Mesendoderm (in vitro differentiated cells): ENCODE data around the gene PRDM16.

Source experiments
- DNase-seq: peaks from one replicate; pipeline ENCODE4 v3.0.0; 2013
- H2AK5ac ChIP-seq: 2 replicates; pipeline ENCODE4 v1.6.1; 2013; ENCODE audit warnings: low read length, inconsistent platforms
- H2BK120ac ChIP-seq: 2 replicates; pipeline ENCODE4 v1.6.1; 2013; ENCODE audit warnings: low read depth, mild to moderate bottlenecking, low read length, moderate library complexity, mixed read lengths
- H2BK15ac ChIP-seq: replicated peaks from 2 replicates; pipeline ENCODE4 v1.6.1; 2013; ENCODE audit warnings: low read depth, mild to moderate bottlenecking, moderate library complexity
- H2BK5ac ChIP-seq: 2 replicates; pipeline ENCODE4 v1.6.1; 2013; ENCODE audit warnings: low read length, inconsistent platforms
- H3K18ac ChIP-seq: 2 replicates; pipeline ENCODE4 v1.6.1; 2013; ENCODE audit warnings: mild to moderate bottlenecking, low read length, mixed read lengths
- H3K23ac ChIP-seq: one replicate; pipeline ENCODE4 v1.6.1; 2013; ENCODE audit warnings: low read length
- H3K27ac ChIP-seq: 2 replicates; pipeline ENCODE4 v1.5.1; 2013; ENCODE audit warnings: low read depth, mild to moderate bottlenecking, inconsistent platforms, low read length, moderate library complexity
- H3K27me3 ChIP-seq: 2 replicates; pipeline ENCODE4 v1.6.1; 2013; ENCODE audit warnings: low read length, control low read depth, mild to moderate bottlenecking, inconsistent platforms; ENCODE audit not compliant: insufficient read depth, poor library complexity
- H3K36me3 ChIP-seq: 2 replicates; pipeline ENCODE4 v1.6.1; 2013; ENCODE audit warnings: low read length, inconsistent platforms; ENCODE audit not compliant: control insufficient read depth, insufficient read depth
- H3K4ac ChIP-seq: one replicate; pipeline ENCODE4 v1.6.1; 2013; ENCODE audit warnings: low read depth, mild to moderate bottlenecking, low read length, moderate library complexity
- H3K4me1 ChIP-seq: 2 replicates; pipeline ENCODE4 v1.6.1; 2013; ENCODE audit warnings: low read depth, low read length, inconsistent platforms; ENCODE audit not compliant: control insufficient read depth
- H3K4me2 ChIP-seq: 2 replicates; pipeline ENCODE4 v1.6.1; 2013; ENCODE audit warnings: low read length
- H3K4me3 ChIP-seq: 2 replicates; pipeline ENCODE4 v1.5.1; 2013; ENCODE audit warnings: mild to moderate bottlenecking, low read length
- H3K56ac ChIP-seq: one replicate; pipeline ENCODE4 v1.6.1; 2013; ENCODE audit warnings: low read length
- H3K79me1 ChIP-seq: 2 replicates; pipeline ENCODE4 v1.6.1; 2013; ENCODE audit warnings: low read length, inconsistent platforms
- H3K79me2 ChIP-seq: 2 replicates; pipeline ENCODE4 v1.6.1; 2013; ENCODE audit warnings: mild to moderate bottlenecking, low read length; ENCODE audit not compliant: control insufficient read depth, insufficient read depth
- H3K9ac ChIP-seq: 2 replicates; pipeline ENCODE4 v1.6.1; 2013; ENCODE audit warnings: low read length, inconsistent platforms
- H4K5ac ChIP-seq: one replicate; pipeline ENCODE4 v1.6.1; 2013; ENCODE audit warnings: low read length
- H4K8ac ChIP-seq: one replicate; pipeline ENCODE4 v1.6.1; 2013; ENCODE audit warnings: low read depth, mild to moderate bottlenecking, control low read depth, low read length, moderate library complexity
- WGBS: extraction: QIAGEN DNeasy Blood & Tissue Kit; methylation state at CpG from one replicate; pipeline ENCODE4 v1.1.7; 2013; ENCODE audit warnings: low lambda C conversion rate, missing lambda C conversion rate; ENCODE audit not compliant: insufficient coverage; ENCODE audit errors: extremely low coverage; 5-methylcytosine and 5-hydroxymethylcytosine counted together

Gene PRDM16

DNA sequence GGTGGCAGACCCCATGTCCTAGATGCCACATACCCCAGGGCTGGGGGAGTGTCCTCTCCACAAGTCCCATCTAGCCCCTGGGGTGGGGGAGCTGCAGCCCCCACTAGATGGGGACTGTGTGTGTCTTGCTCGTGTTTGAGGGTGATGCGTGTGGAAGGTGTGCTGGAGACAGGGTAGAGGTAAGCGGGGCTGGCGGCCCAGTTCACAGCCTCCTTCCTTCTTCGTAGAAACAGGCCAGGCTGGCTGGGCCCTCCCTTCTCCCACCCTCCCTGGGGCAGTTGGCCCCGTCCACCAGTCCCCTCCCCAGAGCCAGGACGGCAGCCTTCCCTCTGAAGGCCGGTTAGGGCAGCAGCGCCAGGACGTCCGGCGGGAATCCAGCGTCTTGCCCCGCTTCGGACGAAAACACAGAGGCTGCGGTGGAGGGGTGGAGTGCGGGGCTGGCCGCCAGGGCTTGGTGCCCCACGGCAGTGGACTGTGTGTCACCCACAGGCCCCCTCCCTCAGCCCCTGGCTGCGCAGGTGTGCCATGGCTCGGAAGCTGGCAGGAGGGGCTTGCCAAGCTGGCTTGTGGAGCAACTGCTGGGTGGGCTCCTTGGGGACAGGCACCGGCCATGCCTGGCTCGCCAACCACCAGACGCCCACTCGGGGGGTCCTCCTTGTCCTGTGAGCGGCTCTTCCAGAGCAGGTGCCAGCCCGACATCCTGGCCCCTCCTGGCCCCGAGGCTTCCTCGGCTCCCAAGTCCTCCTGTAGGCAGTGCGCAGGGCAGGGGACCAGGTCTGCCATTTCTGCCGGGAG, 3.6 kb downstream of the PRDM16 start:
- Histone ChIP-seq H3K36me3 (no peaks in the 10 kb centered on the region), H3K9ac (no peak overlapping the region), H3K27me3 (peaks cover 56% of the 10 kb centered on the region), H2AK5ac (no peak overlapping the region), H3K79me2 (no peaks in the 10 kb centered on the region), H2BK120ac (no peak overlapping the region), H3K23ac (no peak overlapping the region), H3K18ac (no peak overlapping the region), H3K79me1 (no peaks in the 10 kb centered on the region), H3K4ac (no peak overlapping the region), H2BK5ac (no peak overlapping the region), H4K5ac (no peak overlapping the region), H4K8ac (no peak overlapping the region), H3K56ac (no peak overlapping the region), H3K27ac (no peak overlapping the region), H3K4me1 (no peaks in the 10 kb centered on the region), H2BK15ac (no peak overlapping the region), H3K4me2 (no peak overlapping the region), H3K4me3 (no peak overlapping the region)
- DNase-seq, result no peak
- WGBS, result no CpG with 5 or more reads among the region's 32 CpGs

DNA sequence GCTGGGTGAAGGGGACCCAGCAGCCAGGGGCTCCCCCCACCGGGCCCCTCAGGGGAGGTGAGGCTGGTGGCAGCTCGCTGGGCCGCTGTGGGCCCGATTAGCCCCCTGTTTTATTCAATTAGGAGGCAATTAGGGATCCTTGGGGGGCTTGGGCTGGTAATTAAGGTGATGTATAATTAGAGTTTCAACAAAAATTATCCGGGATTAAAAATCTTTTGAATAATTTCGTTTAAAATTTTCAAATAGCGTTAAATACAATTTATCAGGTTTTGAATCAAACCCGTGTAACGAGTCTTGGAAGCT, 4.1 kb downstream of the PRDM16 start:
- Histone ChIP-seq H4K8ac (no peak overlapping the region), H3K4me1 (no peaks in the 10 kb centered on the region), H3K4me2 (no peak overlapping the region), H3K36me3 (no peaks in the 10 kb centered on the region), H3K4ac (no peak overlapping the region), H4K5ac (no peak overlapping the region), H3K79me1 (no peaks in the 10 kb centered on the region), H3K79me2 (no peaks in the 10 kb centered on the region), H3K27ac (no peak overlapping the region), H2AK5ac (no peak overlapping the region), H3K27me3 (peaks cover 51% of the 10 kb centered on the region), H3K56ac (no peak overlapping the region), H3K9ac (no peak overlapping the region), H2BK120ac (no peak overlapping the region), H3K23ac (no peak overlapping the region), H2BK15ac (no peak overlapping the region), H2BK5ac (no peak overlapping the region), H3K4me3 (no peak overlapping the region), H3K18ac (no peak overlapping the region)
- no peak for DNase-seq
- no CpG with 5 or more reads among the region's 9 CpGs for WGBS

DNA sequence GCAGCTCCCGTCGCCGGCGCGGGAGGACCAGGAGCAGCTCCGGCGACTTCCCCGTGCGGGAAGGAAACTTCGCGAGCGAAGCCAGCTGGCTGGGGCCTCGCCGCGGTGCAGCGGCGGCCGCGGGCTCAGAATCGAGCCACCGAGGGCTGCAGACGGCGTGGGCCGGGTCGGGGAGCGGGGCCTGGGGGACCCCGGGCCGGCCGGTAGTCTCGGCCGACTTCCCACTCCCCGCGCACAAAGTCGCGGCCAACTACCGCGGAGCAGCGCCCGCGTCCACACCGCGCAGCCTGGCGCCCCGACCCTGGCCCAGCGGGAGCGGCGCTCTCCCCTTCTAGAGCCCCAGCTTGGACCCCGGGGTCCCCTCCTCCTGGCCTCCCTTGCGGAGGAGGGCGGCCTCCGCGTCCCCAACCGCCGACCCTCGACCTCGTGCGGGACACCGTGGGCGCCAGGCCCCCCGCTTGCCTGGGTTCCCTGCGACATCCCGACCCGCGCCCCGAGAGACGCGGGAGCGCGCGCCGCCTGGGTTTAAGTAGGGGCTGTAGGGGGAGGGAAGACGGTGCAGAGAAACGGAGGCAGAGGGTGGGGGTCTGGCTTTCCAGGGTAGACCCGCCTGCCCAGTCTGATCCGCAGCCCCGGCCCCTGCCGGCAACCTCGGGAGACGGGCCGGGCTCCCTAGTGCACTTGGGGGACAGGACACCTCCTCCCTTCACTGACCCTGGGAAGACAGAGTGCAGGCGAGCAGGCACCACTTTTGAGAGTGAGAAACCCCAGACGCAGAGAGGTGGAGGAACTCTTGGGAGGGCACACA, 4.7 kb downstream of the PRDM16 start:
- H4K8ac ChIP-seq, result no peak overlapping the region
- peaks cover 47% of the 10 kb centered on the region for H3K27me3 ChIP-seq
- H3K18ac ChIP-seq, result no peak overlapping the region
- H3K9ac ChIP-seq, result no peak overlapping the region
- H3K56ac ChIP-seq, result no peak overlapping the region
- no CpG with 5 or more reads among the region's 82 CpGs for WGBS
- H3K79me2 ChIP-seq, result no peaks in the 10 kb centered on the region
- H3K27ac ChIP-seq, result no peak overlapping the region
- no peak overlapping the region for H3K23ac ChIP-seq
- no peaks in the 10 kb centered on the region for H3K36me3 ChIP-seq
- no peak overlapping the region for H4K5ac ChIP-seq
- no peak overlapping the region for H2AK5ac ChIP-seq
- no peak overlapping the region for H2BK120ac ChIP-seq
- no peak for DNase-seq
- H3K79me1 ChIP-seq, result no peaks in the 10 kb centered on the region
- H3K4me1 ChIP-seq, result no peaks in the 10 kb centered on the region
- no peak overlapping the region for H3K4ac ChIP-seq
- H3K4me3 ChIP-seq, result no peak overlapping the region
- H2BK15ac ChIP-seq, result no peak overlapping the region
- H2BK5ac ChIP-seq, result no peak overlapping the region
- H3K4me2 ChIP-seq, result no peak overlapping the region

DNA sequence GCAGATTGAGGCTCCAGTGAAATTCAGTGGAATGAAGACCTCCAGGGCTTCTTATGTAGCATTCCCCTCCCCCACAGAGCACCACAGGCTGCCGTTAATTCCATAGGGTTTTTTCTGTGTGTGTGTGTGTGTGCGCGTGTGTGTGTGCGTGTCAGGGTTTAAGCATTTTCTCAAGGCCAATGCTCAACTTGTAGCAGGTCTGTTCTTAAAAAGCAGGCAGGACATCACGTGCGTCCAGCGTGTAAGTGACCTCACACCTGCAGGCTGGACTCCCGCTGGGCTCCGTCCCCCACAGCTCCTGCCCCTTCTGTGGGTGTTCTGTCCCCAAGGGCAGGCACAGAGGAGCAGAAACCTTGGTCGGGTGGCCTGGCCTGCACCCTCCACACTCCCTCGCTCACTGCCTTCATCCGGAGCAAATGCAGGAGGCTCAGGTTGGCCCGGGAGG, 5.3 kb downstream of the PRDM16 start:
- H2BK120ac ChIP-seq, result no peak overlapping the region
- H2BK5ac ChIP-seq, result no peak overlapping the region
- H3K4me2 ChIP-seq, result no peak overlapping the region
- no peak overlapping the region for H3K23ac ChIP-seq
- H3K79me1 ChIP-seq, result no peaks in the 10 kb centered on the region
- no CpG with 5 or more reads among the region's 13 CpGs for WGBS
- DNase-seq, result peak; percentile 37
- H3K4me1 ChIP-seq, result no peaks in the 10 kb centered on the region
- H3K36me3 ChIP-seq, result no peaks in the 10 kb centered on the region
- no peaks in the 10 kb centered on the region for H3K79me2 ChIP-seq
- no peak overlapping the region for H4K8ac ChIP-seq
- no peak overlapping the region for H3K27ac ChIP-seq
- no peak overlapping the region for H2BK15ac ChIP-seq
- H3K18ac ChIP-seq, result no peak overlapping the region
- no peak overlapping the region for H3K4ac ChIP-seq
- no peak overlapping the region for H3K9ac ChIP-seq
- no peak overlapping the region for H3K56ac ChIP-seq
- H2AK5ac ChIP-seq, result no peak overlapping the region
- no peak overlapping the region for H3K4me3 ChIP-seq
- H4K5ac ChIP-seq, result no peak overlapping the region
- peaks cover 46% of the 10 kb centered on the region for H3K27me3 ChIP-seq

DNA sequence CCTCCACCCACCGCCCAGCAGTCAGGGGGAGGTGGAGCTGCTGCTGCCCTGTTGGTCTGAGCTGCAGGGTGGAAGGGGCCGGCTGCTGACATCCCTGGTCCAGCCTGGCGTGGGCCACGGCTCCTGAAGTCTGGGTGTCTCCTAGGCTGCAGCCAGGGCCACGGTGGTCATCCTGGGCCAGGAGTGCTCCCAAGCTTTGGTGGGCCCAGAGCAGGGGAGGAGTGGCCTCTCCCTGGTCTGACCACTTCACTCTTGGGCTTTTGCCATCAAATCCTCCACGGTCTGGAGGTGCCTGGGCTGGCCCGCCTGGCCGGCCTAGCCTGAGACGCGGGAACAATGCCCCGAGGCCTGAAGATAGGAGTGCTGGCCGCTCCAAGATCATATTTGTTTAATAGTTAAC, 5.8 kb downstream of the PRDM16 start:
- H3K23ac ChIP-seq, result no peak overlapping the region
- no peak overlapping the region for H3K4me3 ChIP-seq
- H4K8ac ChIP-seq, result no peak overlapping the region
- no peak overlapping the region for H3K4ac ChIP-seq
- no peak overlapping the region for H3K18ac ChIP-seq
- no peak overlapping the region for H2BK120ac ChIP-seq
- H2BK5ac ChIP-seq, result no peak overlapping the region
- H4K5ac ChIP-seq, result no peak overlapping the region
- H3K56ac ChIP-seq, result no peak overlapping the region
- H2AK5ac ChIP-seq, result no peak overlapping the region
- no CpG with 5 or more reads among the region's 12 CpGs for WGBS
- H3K79me1 ChIP-seq, result no peaks in the 10 kb centered on the region
- no peak for DNase-seq
- H3K4me1 ChIP-seq, result no peaks in the 10 kb centered on the region
- peaks cover 44% of the 10 kb centered on the region for H3K27me3 ChIP-seq
- H2BK15ac ChIP-seq, result no peak overlapping the region
- H3K36me3 ChIP-seq, result no peaks in the 10 kb centered on the region
- no peak overlapping the region for H3K4me2 ChIP-seq
- H3K27ac ChIP-seq, result no peak overlapping the region
- no peaks in the 10 kb centered on the region for H3K79me2 ChIP-seq
- no peak overlapping the region for H3K9ac ChIP-seq
